ENCODE data around the gene MCFD2. TPM values are rescaled to one million over a fixed set of nuclear protein-coding genes. Genes with fewer than 3 reads are reported as not detected.
"Not testable (repeated sequence)": the region's sequence is repeated elsewhere in the genome, so short reads cannot be mapped to it uniquely, and the experiment has no call there.

MCFD2 gene
- total RNA-seq, 4 donors from 2014 or later = 49.2 to 111 (median 56.0) TPM

GRCh38 chr2:46879511-46879910 lies 36.1 kb downstream of the MCFD2 start:
- Histone ChIP-seq H3K27ac (peak overlapping the region in 1 of 4 donors; percentile 45), H3K36me3 (no peaks in the 10 kb centered on the region), H3K9me3 (no peaks in the 10 kb centered on the region), H3K27me3 (no peaks in the 10 kb centered on the region), H3K4me1 (peaks cover 0 to 40% (median 13%) of the 10 kb centered on the region in 4 donors), H3K4me3 (no peak overlapping the region)
- TF ChIP-seq CTCF (IDR thresholded peaks at IDR 0.05) (no peak), EP300 (IDR thresholded peaks at IDR 0.05) (no peak), POLR2A (IDR thresholded peaks at IDR 0.05) (no peak)
- no peak for DNase-seq (ENCODE audit: low spot score in 2 of 2)

GRCh38 chr2:46878886-46879285 lies 36.7 kb downstream of the MCFD2 start:
- no peak for DNase-seq (ENCODE audit: low spot score in 2 of 2)
- Histone ChIP-seq H3K36me3 (no peaks in the 10 kb centered on the region), H3K4me3 (no peak overlapping the region), H3K9me3 (no peaks in the 10 kb centered on the region), H3K27me3 (no peaks in the 10 kb centered on the region), H3K27ac (peak overlapping the region in 2 of 4 donors; percentile 45 to 72), H3K4me1 (peaks cover 0 to 43% (median 18%) of the 10 kb centered on the region in 4 donors)
- 31 to 39% methylated on average over 8 of the region's 8 CpGs for WGBS, 2 donors
- no peak for TF ChIP-seq POLR2A (IDR thresholded peaks at IDR 0.05)
- peak in 1 of 2 donors; percentile 45 for TF ChIP-seq EP300 (IDR thresholded peaks at IDR 0.05)
- TF ChIP-seq CTCF (IDR thresholded peaks at IDR 0.05) = no peak

GRCh38 chr2:46878240-46878877 lies 37.2 kb downstream of the MCFD2 start:
- WGBS, 2 donors = 72 to 85% methylated on average over 5 of the region's 5 CpGs
- H3K27ac ChIP-seq = peak overlapping the region in 2 of 4 donors; percentile 45 to 72
- H3K27me3 ChIP-seq = no peaks in the 10 kb centered on the region
- TF ChIP-seq CTCF (IDR thresholded peaks at IDR 0.05) = no peak
- no peak for TF ChIP-seq POLR2A (IDR thresholded peaks at IDR 0.05)
- TF ChIP-seq EP300 (IDR thresholded peaks at IDR 0.05) = no peak
- H3K4me3 ChIP-seq = no peak overlapping the region
- no peaks in the 10 kb centered on the region for H3K9me3 ChIP-seq
- DNase-seq (ENCODE audit: low spot score in 2 of 2) = no peak
- H3K36me3 ChIP-seq = no peaks in the 10 kb centered on the region
- peaks cover 0 to 48% (median 21%) of the 10 kb centered on the region in 4 donors for H3K4me1 ChIP-seq

- TF ChIP-seq CTCF (IDR thresholded peaks at IDR 0.05) (no peak), POLR2A (IDR thresholded peaks at IDR 0.05) (no peak)
- no peaks in the 10 kb centered on the region for H3K36me3 ChIP-seq
- H3K4me3 ChIP-seq = no peak overlapping the region
- H3K9me3 ChIP-seq = no peaks in the 10 kb centered on the region
- H3K4me1 ChIP-seq = peaks cover 0 to 52% (median 24%) of the 10 kb centered on the region in 4 donors
- H3K27me3 ChIP-seq = no peaks in the 10 kb centered on the region
- no peak for DNase-seq (ENCODE audit: low spot score in 2 of 2)
- whole genome bisulfite sequencing, 2 donors = 85 to 90% methylated on average over 5 of the region's 5 CpGs
- peak overlapping the region in 2 of 4 donors; percentile 30 to 46 for H3K27ac ChIP-seq
Measured at GRCh38 chr2:46877619-46878113, 37.9 kb downstream of the MCFD2 start.

GRCh38 chr2:46876741-46877384 lies 38.7 kb downstream of the MCFD2 start:
- DNase-seq (ENCODE audit: low spot score in 2 of 2) = no peak

GRCh38 chr2:46875962-46876689 lies 39.5 kb downstream of the MCFD2 start:
- peaks cover 0 to 42% (median 22%) of the 10 kb centered on the region in 4 donors for H3K4me1 ChIP-seq
- not testable (repeated sequence) for H3K27me3 ChIP-seq; H3K36me3 ChIP-seq; DNase-seq (ENCODE audit: low spot score in 2 of 2); H3K4me3 ChIP-seq; H3K9me3 ChIP-seq; H3K27ac ChIP-seq
- WGBS, 2 donors = 84 to 87% methylated on average over 4 to 5 of the region's 5 CpGs

More at GRCh38 chr2:46876741-46877384, 38.7 kb downstream of the MCFD2 start:
- Histone ChIP-seq H3K27me3 (no peaks in the 10 kb centered on the region), H3K36me3 (no peaks in the 10 kb centered on the region), H3K27ac (peak overlapping the region in 2 of 4 donors; percentile 30 to 46), H3K9me3 (no peaks in the 10 kb centered on the region), H3K4me1 (peaks cover 0 to 49% (median 23%) of the 10 kb centered on the region in 4 donors), H3K4me3 (no peak overlapping the region)
- 46 to 53% methylated on average over 11 of the region's 11 CpGs for WGBS, 2 donors
- TF ChIP-seq CTCF (IDR thresholded peaks at IDR 0.05) (peak; percentile 27 to 76 (median 40)), POLR2A (IDR thresholded peaks at IDR 0.05) (no peak), EP300 (IDR thresholded peaks at IDR 0.05) (peak in 1 of 2 donors; percentile 15)
